PC-9 (cell line): ENCODE results near the gene DIPK1B. TPM values are rescaled to one million over a fixed set of nuclear protein-coding genes. Genes with fewer than 3 reads are reported as not detected.

Experiments
- BruUV-seq: library from RNA; stranded (reverse); fragments of 400-500 nt; replicated peaks from 2 replicates; lab custom pipeline; 2021; lab: Mats Ljungman, UMichigan
- CTCF ChIA-PET: fragments of 300-600 bp; sonication (Branson Sonifier 250); formaldehyde crosslinking; loops from one replicate; lab custom pipeline; 2022; ENCODE audit warnings: antibody characterized with exemption; lab: Charles Lee
- POLR2A ChIA-PET: fragments of 300-600 bp; sonication (Branson Sonifier 250); formaldehyde crosslinking; loops from one replicate; lab custom pipeline; 2022; ENCODE audit warnings: antibody characterized with exemption; ENCODE audit not compliant: unreplicated experiment; lab: Charles Lee
- DNase-seq, 2 experiments: peaks; one replicate each; pipeline versions ENCODE4 v3.0.0 to v3.0.0-alpha.2; 2015 to 2022; ENCODE audit warnings: mixed read lengths in 1 of 2
- H2AFZ ChIP-seq: fragments of 200-600 bp; sonication (generic); 2 replicates; pipeline ENCODE4 v1.8.1; 2017; ENCODE audit warnings: antibody characterized with exemption
- H3F3A ChIP-seq: fragments of 200-600 bp; sonication (generic); 2 replicates; pipeline ENCODE4 v1.8.1; 2017; ENCODE audit warnings: antibody characterized with exemption, mild to moderate bottlenecking, low read depth; ENCODE audit not compliant: insufficient read depth
- H3K27ac ChIP-seq: fragments of 200-600 bp; sonication (generic); 2 replicates; pipeline ENCODE4 v1.6.1; 2016; ENCODE audit warnings: mixed run types
- H3K27me3 ChIP-seq: fragments of 200-600 bp; sonication (generic); 2 replicates; pipeline ENCODE4 v1.6.1; 2016; ENCODE audit warnings: low read depth, mixed run types; ENCODE audit not compliant: insufficient read depth
- H3K36me3 ChIP-seq: fragments of 200-600 bp; sonication (generic); 2 replicates; pipeline ENCODE4 v1.6.1; 2016; ENCODE audit warnings: low read depth, mixed run types
- H3K4me1 ChIP-seq: fragments of 200-600 bp; sonication (generic); replicated peaks from 2 replicates; pipeline ENCODE4 v1.6.1; 2016; ENCODE audit warnings: mixed run types; ENCODE audit not compliant: insufficient read depth
- H3K4me2 ChIP-seq: fragments of 200-600 bp; sonication (generic); 2 replicates; pipeline ENCODE4 v1.6.1; 2017; ENCODE audit warnings: mixed run types
- H3K4me3 ChIP-seq: fragments of 200-600 bp; sonication (generic); 2 replicates; pipeline ENCODE4 v1.6.1; 2016; ENCODE audit warnings: mixed run types
- H3K79me2 ChIP-seq: fragments of 200-600 bp; sonication (generic); 2 replicates; pipeline ENCODE4 v1.6.1; 2017; ENCODE audit warnings: low read depth, mixed run types
- H3K9me2 ChIP-seq: fragments of 200-600 bp; sonication (generic); 2 replicates; pipeline ENCODE4 v1.8.1; 2017; ENCODE audit warnings: mild to moderate bottlenecking; ENCODE audit not compliant: insufficient read depth
- H3K9me3 ChIP-seq: fragments of 200-600 bp; sonication (generic); 2 replicates; pipeline ENCODE4 v1.8.1; 2016; ENCODE audit warnings: low read depth; ENCODE audit not compliant: insufficient read depth
- H4K20me1 ChIP-seq: fragments of 200-600 bp; sonication (generic); 2 replicates; pipeline ENCODE4 v1.8.1; 2017; ENCODE audit not compliant: insufficient read depth
- EZH2 ChIP-seq: fragments of 200-600 bp; sonication (generic); IDR thresholded peaks from 2 replicates; pipeline ENCODE4 v1.8.0; 2017; ENCODE audit warnings: antibody characterized with exemption, low read depth
- intact Hi-C: fragments of 100-400 bp; cut with micrococcal nuclease; formaldehyde crosslinking; loops from one replicate; pipeline ENCODE4 v1.10.0; 2022; ENCODE audit not compliant: unreplicated experiment
- total RNA-seq: library from RNA; stranded (reverse); gene quantifications from 2 replicates; pipeline ENCODE4 v1.2.3, GENCODE V29; 2021
- TF ChIP-seq, protein P1 (sequence below): fragments of 200-600 bp; sonication (generic); conservative IDR thresholded peaks from 2 replicates; pipeline ENCODE4 v1.6.1; 2017; ENCODE audit warnings: mixed run types, antibody characterized with exemption, mild to moderate bottlenecking, moderate library complexity

The DIPK1B gene
- total RNA-seq, 1 experiment from 2014 or later = 19.0 TPM

- Histone ChIP-seq H3F3A (peaks cover 61% of the 10 kb centered on the region), H3K36me3 (peaks cover 30% of the 10 kb centered on the region), H3K4me3 (no peak overlapping the region), H3K79me2 (peaks cover 24% of the 10 kb centered on the region), H3K27me3 (no peaks in the 10 kb centered on the region), H3K27ac (no peak overlapping the region), H3K4me1 (peaks cover 14% of the 10 kb centered on the region), H2AFZ (no peak overlapping the region), H3K4me2 (no peak overlapping the region), H4K20me1 (peaks cover 63% of the 10 kb centered on the region), H3K9me3 (no peaks in the 10 kb centered on the region), H3K9me2 (no peaks in the 10 kb centered on the region)
- no TSS peak for BruUV-seq
- TF ChIP-seq, protein P1, sequence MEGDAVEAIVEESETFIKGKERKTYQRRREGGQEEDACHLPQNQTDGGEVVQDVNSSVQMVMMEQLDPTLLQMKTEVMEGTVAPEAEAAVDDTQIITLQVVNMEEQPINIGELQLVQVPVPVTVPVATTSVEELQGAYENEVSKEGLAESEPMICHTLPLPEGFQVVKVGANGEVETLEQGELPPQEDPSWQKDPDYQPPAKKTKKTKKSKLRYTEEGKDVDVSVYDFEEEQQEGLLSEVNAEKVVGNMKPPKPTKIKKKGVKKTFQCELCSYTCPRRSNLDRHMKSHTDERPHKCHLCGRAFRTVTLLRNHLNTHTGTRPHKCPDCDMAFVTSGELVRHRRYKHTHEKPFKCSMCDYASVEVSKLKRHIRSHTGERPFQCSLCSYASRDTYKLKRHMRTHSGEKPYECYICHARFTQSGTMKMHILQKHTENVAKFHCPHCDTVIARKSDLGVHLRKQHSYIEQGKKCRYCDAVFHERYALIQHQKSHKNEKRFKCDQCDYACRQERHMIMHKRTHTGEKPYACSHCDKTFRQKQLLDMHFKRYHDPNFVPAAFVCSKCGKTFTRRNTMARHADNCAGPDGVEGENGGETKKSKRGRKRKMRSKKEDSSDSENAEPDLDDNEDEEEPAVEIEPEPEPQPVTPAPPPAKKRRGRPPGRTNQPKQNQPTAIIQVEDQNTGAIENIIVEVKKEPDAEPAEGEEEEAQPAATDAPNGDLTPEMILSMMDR = no peak
- TF ChIP-seq EZH2 = no peak
- intact Hi-C loops = loop anchor here (10.0 kb wide), 1 partner anchor 47 kb away; no protein-coding TSS in a partner anchor
- no peak for DNase-seq
- ChIA-PET CTCF (interaction anchor here (0.8 kb wide), 1 partner anchor 28 kb away, joined by 3 read pairs; no protein-coding TSS in a partner anchor), POLR2A (no interaction called here)
Measured at GRCh38 chr9:136721339-136722092, 9.1 kb downstream of the DIPK1B start.

GRCh38 chr9:136722093-136722968, 10.0 kb downstream of the DIPK1B start:
- Histone ChIP-seq H3F3A (peaks cover 70% of the 10 kb centered on the region), H3K27ac (no peak overlapping the region), H3K4me3 (no peak overlapping the region), H3K36me3 (peaks cover 34% of the 10 kb centered on the region), H3K4me2 (no peak overlapping the region), H3K27me3 (no peaks in the 10 kb centered on the region), H3K79me2 (peaks cover 32% of the 10 kb centered on the region), H3K4me1 (peaks cover 20% of the 10 kb centered on the region), H3K9me2 (no peaks in the 10 kb centered on the region), H3K9me3 (no peaks in the 10 kb centered on the region), H4K20me1 (peaks cover 70% of the 10 kb centered on the region), H2AFZ (no peak overlapping the region)
- ChIA-PET POLR2A (interaction anchor here (0.7 kb wide), 1 partner anchor 270 kb away, joined by 3 read pairs; the partner anchor contains the start of gene PAXX), CTCF (interaction anchor here (0.6 kb wide), 1 partner anchor 98 kb away, joined by 6 read pairs; no protein-coding TSS in a partner anchor)
- intact Hi-C loops = loop anchor here (10.0 kb wide), 1 partner anchor 48 kb away; no protein-coding TSS in a partner anchor
- TF ChIP-seq, protein P1 = no peak
- no peak for TF ChIP-seq EZH2
- DNase-seq = no peak
- no TSS peak for BruUV-seq

DNA sequence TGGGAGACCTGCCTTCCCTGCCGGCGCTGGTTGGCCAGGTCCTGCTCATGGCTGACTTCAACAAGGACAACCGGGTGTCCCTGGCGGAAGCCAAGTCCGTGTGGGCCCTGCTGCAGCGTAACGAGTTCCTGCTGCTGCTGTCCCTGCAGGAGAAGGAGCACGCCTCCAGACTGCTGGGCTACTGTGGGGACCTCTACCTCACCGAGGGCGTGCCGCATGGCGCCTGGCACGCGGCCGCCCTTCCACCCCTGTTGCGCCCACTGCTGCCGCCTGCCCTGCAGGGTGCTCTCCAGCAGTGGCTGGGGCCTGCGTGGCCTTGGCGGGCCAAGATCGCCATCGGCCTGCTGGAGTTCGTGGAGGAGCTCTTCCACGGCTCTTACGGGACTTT, 10.6 kb downstream of the DIPK1B start:
- no peak overlapping the region for H3K27ac ChIP-seq
- H3K4me2 ChIP-seq = no peak overlapping the region
- no peak for DNase-seq
- peaks cover 34% of the 10 kb centered on the region for H3K36me3 ChIP-seq
- ChIA-PET POLR2A (interaction anchor here (0.6 to 0.7 kb wide), 2 partner anchors 13 to 269 kb away, joined by 3 read pairs; partner anchors contain the start of gene PAXX), CTCF (interaction anchor here (0.6 kb wide), 1 partner anchor 97 kb away, joined by 6 read pairs; no protein-coding TSS in a partner anchor)
- peaks cover 73% of the 10 kb centered on the region for H3F3A ChIP-seq
- H3K27me3 ChIP-seq = no peaks in the 10 kb centered on the region
- H3K4me3 ChIP-seq = no peak overlapping the region
- peaks cover 38% of the 10 kb centered on the region for H3K79me2 ChIP-seq
- no peaks in the 10 kb centered on the region for H3K9me3 ChIP-seq
- H3K4me1 ChIP-seq = peaks cover 20% of the 10 kb centered on the region
- no peaks in the 10 kb centered on the region for H3K9me2 ChIP-seq
- peaks cover 72% of the 10 kb centered on the region for H4K20me1 ChIP-seq
- intact Hi-C loops = loop anchor here (10.0 kb wide), 1 partner anchor 48 kb away; no protein-coding TSS in a partner anchor
- BruUV-seq = no TSS peak
- TF ChIP-seq, protein P1 = no peak
- no peak for TF ChIP-seq EZH2
- no peak overlapping the region for H2AFZ ChIP-seq
